ENCODE data around the gene MAGOHB. TPM values are rescaled to one million over a fixed set of nuclear protein-coding genes. Genes with fewer than 3 reads are reported as not detected.

Gene MAGOHB
- total RNA-seq, 4 donors from 2014 or later, result 10.0 to 14.2 (median 11.3) TPM

DNA sequence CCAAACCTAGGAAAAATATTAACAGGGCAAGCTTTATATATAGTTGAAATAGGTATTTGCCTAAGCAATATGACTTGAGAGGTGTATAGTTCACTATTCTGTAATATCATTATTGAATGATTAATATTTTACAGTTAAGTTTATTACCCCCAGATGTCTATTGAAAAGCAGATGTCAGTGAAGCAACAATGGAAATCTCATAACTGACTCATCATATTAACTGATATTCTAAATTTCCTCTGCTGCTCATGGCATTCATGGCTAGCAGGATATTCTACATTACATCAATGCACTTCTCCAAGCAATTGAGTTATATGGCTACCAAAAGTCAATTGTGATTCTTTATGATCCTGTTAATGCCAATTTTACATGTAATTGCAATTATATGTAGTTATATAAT, 9.7 kb upstream of the MAGOHB start:
- no peak overlapping the region for H3K4me3 ChIP-seq
- no peaks in the 10 kb centered on the region for H3K4me1 ChIP-seq
- peaks cover 0 to 13% (median 0%) of the 10 kb centered on the region in 4 donors for H3K27me3 ChIP-seq
- H3K9me3 ChIP-seq, result no peaks in the 10 kb centered on the region
- no peak overlapping the region for H3K27ac ChIP-seq (replicated peaks in 1 of 4)
- H3K36me3 ChIP-seq, result no peaks in the 10 kb centered on the region
- no peak for DNase-seq (ENCODE audit: extremely low spot score)
- intact Hi-C loops (cut with DNase I), result no loop called here
- TF ChIP-seq, protein P1, sequence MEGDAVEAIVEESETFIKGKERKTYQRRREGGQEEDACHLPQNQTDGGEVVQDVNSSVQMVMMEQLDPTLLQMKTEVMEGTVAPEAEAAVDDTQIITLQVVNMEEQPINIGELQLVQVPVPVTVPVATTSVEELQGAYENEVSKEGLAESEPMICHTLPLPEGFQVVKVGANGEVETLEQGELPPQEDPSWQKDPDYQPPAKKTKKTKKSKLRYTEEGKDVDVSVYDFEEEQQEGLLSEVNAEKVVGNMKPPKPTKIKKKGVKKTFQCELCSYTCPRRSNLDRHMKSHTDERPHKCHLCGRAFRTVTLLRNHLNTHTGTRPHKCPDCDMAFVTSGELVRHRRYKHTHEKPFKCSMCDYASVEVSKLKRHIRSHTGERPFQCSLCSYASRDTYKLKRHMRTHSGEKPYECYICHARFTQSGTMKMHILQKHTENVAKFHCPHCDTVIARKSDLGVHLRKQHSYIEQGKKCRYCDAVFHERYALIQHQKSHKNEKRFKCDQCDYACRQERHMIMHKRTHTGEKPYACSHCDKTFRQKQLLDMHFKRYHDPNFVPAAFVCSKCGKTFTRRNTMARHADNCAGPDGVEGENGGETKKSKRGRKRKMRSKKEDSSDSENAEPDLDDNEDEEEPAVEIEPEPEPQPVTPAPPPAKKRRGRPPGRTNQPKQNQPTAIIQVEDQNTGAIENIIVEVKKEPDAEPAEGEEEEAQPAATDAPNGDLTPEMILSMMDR (IDR thresholded peaks at IDR 0.05), result no peak
- TF ChIP-seq POLR2AphosphoS5 (IDR thresholded peaks at IDR 0.05) (no peak), EP300 (IDR thresholded peaks at IDR 0.05) (no peak), POLR2A (IDR thresholded peaks at IDR 0.05; ENCODE audit: low read depth) (no peak)

DNA sequence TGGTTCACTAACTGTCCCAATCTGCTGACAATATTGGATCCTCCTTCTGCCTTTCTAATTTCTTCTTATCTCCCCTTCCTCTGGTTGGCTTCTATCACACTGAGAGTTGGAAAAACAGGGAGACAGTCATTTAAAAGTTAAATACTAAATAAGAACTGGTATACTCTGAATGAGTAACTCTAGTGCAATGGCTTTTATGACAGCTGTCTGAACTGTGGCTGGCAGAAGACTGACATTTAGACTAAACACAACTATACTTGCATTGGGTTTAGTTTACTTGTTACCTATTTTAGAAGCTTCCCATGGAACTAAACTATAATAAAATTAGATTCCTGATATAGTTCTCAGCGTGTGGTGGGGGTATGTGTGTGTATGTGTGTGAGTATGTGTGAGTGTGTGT, 7.9 kb upstream of the MAGOHB start:
- H3K27ac ChIP-seq (replicated peaks in 1 of 4), result no peak overlapping the region
- intact Hi-C loops (cut with DNase I), result no loop called here
- no peaks in the 10 kb centered on the region for H3K9me3 ChIP-seq
- TF ChIP-seq POLR2AphosphoS5 (IDR thresholded peaks at IDR 0.05) (no peak), EP300 (IDR thresholded peaks at IDR 0.05) (no peak), POLR2A (IDR thresholded peaks at IDR 0.05; ENCODE audit: low read depth) (no peak)
- TF ChIP-seq, protein P1 (IDR thresholded peaks at IDR 0.05), result no peak
- H3K4me3 ChIP-seq, result no peak overlapping the region
- H3K36me3 ChIP-seq, result no peaks in the 10 kb centered on the region
- DNase-seq (ENCODE audit: extremely low spot score), result no peak
- WGBS, result 80% methylated on average over 1 of the region's 1 CpG
- no peaks in the 10 kb centered on the region for H3K4me1 ChIP-seq
- peaks cover 0 to 13% (median 0%) of the 10 kb centered on the region in 4 donors for H3K27me3 ChIP-seq

DNA sequence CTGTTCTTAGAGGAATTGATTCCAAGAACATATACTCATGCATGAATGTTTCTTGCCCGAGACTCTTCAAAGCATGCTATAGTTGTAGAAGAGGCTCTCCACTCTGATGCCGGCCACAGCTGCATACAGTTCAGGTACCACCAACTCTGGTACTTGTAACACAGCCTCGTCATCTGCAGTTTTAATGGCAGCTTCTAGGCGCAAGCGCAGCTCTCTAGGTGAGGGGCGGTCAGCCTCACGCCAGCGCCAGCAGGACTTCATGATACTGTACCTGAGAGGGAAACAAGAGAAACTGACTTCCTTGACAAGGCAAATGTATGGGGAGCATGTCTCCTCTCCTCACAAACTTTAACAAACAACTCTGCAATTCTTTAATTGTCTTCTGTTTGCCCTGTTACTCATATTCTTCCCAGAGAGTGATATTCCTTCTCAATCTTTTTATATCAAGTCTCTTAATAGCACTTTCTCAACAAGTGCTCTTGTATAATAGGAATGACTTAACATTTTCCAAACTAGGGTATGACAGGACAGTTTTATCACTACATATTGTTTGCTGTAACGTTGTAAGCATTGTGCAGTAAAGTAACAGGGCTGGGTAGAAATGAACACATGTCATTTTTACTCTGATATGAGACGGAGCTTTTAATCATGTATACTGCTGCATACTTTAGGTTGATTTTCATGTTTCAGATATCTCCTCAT, 6.8 kb upstream of the MAGOHB start:
- intact Hi-C loops (cut with DNase I), result no loop called here

DNA sequence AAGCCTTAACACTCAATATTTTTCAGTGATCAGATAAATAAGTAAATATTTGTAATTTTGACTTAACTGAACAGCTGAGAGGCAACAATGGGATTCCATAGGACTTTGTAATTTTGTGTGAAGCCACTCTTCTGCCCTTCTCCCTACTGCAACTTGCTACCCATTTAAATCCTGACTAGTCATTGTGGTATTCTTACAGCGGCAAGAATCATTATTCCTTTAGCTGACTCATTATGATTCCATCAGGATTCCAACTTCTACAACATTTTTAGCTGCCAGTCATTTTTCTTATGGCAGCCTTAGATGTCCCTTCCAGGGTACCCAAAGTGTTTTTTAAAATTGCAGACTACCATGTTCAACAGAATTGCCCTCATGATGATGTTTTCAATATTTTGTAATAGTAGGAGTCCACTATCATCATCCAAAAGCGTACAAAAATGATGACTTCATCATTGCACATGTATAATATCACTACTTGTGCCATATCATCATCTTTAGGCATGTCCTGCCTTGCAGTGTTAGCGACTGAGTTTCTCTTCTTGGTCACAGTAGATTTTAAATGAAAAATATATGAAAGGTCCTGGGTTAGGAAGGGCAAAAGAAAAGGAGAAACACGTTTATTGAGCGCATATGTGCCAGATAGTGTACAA, 5.1 kb upstream of the MAGOHB start:
- intact Hi-C loops (cut with DNase I), result no loop called here
- WGBS, result 70% methylated on average over 5 of the region's 5 CpGs
- no peaks in the 10 kb centered on the region for H3K36me3 ChIP-seq
- TF ChIP-seq EP300 (IDR thresholded peaks at IDR 0.05), result no peak
- peaks cover 0 to 13% (median 0%) of the 10 kb centered on the region in 4 donors for H3K27me3 ChIP-seq
- H3K27ac ChIP-seq (replicated peaks in 1 of 4), result no peak overlapping the region
- no peak for DNase-seq (ENCODE audit: extremely low spot score)
- no peaks in the 10 kb centered on the region for H3K9me3 ChIP-seq
- no peak overlapping the region for H3K4me3 ChIP-seq
- peaks cover 0 to 5% (median 4%) of the 10 kb centered on the region in 4 donors for H3K4me1 ChIP-seq

More for the DNA sequence above, 6.8 kb upstream of the MAGOHB start:
- Histone ChIP-seq H3K27ac (replicated peaks in 1 of 4) (no peak overlapping the region), H3K4me1 (no peaks in the 10 kb centered on the region), H3K27me3 (peaks cover 0 to 13% (median 0%) of the 10 kb centered on the region in 4 donors), H3K36me3 (no peaks in the 10 kb centered on the region), H3K4me3 (no peak overlapping the region), H3K9me3 (no peaks in the 10 kb centered on the region)
- no peak for DNase-seq (ENCODE audit: extremely low spot score)
- no peak for TF ChIP-seq POLR2AphosphoS5 (IDR thresholded peaks at IDR 0.05)
- no peak for TF ChIP-seq EP300 (IDR thresholded peaks at IDR 0.05)
- TF ChIP-seq POLR2A (IDR thresholded peaks at IDR 0.05; ENCODE audit: low read depth), result no peak
- TF ChIP-seq, protein P1 (IDR thresholded peaks at IDR 0.05), result no peak
- 81% methylated on average over 9 of the region's 10 CpGs for WGBS

DNA sequence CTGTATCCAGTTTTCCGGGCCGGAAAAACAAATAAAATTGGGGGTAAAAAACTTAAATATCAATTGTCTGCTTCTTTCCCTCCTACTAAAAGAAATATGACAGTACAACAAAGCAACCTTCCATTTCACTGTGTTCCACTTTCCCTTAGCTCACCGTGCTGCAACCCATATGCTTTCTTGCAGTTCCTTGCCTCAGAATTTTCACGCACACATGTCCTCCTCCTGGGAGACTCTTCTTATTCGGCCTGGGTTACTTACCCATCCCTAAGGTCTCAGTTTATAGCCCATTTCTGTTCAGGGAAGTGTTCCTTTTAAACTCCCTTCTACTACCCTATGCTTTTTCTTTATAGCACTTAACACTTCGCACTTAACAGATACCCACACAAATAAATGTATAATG, 4.5 kb upstream of the MAGOHB start:
- no peaks in the 10 kb centered on the region for H3K9me3 ChIP-seq
- intact Hi-C loops (cut with DNase I), result no loop called here
- H3K36me3 ChIP-seq, result no peaks in the 10 kb centered on the region
- H3K4me1 ChIP-seq, result peaks cover 0 to 6% (median 4%) of the 10 kb centered on the region in 4 donors
- 89% methylated on average over 6 of the region's 6 CpGs for WGBS
- no peak for DNase-seq (ENCODE audit: extremely low spot score)
- peaks cover 0 to 13% (median 0%) of the 10 kb centered on the region in 4 donors for H3K27me3 ChIP-seq
- H3K4me3 ChIP-seq, result no peak overlapping the region
- TF ChIP-seq POLR2A (IDR thresholded peaks at IDR 0.05; ENCODE audit: low read depth) (no peak), EP300 (IDR thresholded peaks at IDR 0.05) (no peak), POLR2AphosphoS5 (IDR thresholded peaks at IDR 0.05) (no peak)
- TF ChIP-seq, protein P1 (IDR thresholded peaks at IDR 0.05), result no peak
- no peak overlapping the region for H3K27ac ChIP-seq (replicated peaks in 1 of 4)

Measured in esophagus muscularis mucosa (tissue), 4 donors.